GM18502 (cell line): Measurements from ENCODE around the gene GART.
"Not testable (repeated sequence)": the region's sequence is repeated elsewhere in the genome, so short reads cannot be mapped to it uniquely, and the experiment has no call there.

Source experiments
- ATAC-seq: cut with Tn5 transposase; IDR thresholded peaks from one replicate; pipeline ENCODE4 v1.9.1; 2021; ENCODE audit warnings: mild to moderate bottlenecking; ENCODE audit not compliant: unreplicated experiment, poor library complexity

The GART gene

GRCh38 chr21:33522297-33522952 lies 19.5 kb downstream of the GART start:
- ATAC-seq: no peak

- ATAC-seq: no peak
Measured at GRCh38 chr21:33518899-33519298, 23.0 kb downstream of the GART start.

DNA sequence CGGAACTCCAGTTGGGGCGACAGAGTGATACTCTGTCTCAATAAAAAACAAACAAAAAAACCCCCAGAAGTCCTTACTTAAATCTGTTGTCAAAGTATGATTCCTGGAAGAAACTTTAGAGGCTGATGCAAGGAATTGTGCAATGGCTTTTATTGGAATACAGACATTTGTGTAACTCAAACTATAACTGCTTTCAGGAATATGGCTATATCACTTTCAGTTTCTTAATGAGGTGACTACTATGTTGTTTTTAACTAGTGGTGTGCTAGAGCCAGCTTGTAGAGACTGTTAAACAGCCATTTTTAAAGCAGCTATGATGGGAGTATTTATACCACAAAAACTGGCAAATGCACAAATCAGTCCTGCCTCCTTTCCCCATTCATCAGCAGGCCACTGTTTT lies 27.7 kb downstream of the GART start:
- no peak for ATAC-seq

DNA sequence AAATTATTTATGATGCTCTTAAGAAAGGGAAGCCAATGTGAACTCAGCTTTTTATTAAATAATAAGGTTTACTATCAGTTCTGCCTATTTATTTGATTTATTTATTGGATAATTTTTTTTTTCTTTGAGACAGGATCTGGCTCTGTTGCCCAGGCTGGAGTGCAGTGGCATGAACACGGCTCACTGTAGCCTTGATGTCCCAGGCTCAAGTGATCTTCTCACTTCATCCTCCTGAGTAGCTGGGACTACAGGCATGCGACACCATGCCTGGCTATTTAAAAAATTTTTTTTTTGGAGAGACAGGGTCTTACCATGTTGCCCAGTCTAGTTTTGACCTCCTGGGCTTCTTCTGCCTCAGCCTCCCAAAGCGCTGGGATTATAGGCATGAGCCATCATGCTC lies 29.4 kb downstream of the GART start:
- no peak for ATAC-seq

DNA sequence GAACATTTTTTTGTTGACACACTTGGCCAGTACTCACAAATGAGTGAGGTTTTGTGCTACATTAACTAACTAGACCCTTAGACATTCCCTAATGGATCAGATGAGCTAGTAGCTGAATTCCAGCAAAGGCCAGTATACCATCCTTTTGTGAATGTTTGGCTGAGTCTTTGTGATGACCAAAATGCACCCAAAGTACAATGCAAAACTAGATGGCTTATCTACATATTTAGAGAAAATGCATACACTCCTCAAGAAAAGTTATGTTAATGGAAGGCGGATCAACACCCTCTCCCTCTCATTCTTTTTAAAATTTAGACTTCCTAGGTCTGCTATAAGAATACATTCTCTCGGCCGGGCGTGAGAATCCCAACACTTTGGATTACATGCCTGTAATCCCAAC lies 30.3 kb downstream of the GART start:
- ATAC-seq: no peak

DNA sequence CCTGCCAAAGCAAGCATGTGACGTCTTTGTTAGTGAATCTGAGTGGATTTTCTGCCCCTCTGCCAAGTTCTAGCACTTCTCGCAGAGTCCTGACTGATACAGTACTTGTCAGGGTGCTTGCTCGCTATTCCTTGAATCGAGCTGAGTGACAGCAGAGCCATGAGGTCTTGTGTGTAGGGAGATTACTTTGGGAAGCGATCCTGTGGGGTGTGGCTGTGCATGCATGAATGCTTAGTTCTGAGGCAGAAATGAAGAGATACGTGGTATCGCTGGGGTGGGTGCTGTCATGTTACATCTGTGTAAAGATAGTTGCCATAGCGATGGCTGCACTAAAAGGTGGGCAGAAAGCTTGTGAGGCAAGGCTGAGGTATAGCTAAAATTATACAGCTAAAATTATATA lies 31.1 kb downstream of the GART start:
- ATAC-seq: no peak

GRCh38 chr21:33507003-33507402 lies 34.9 kb downstream of the GART start:
- ATAC-seq: not testable (repeated sequence)

DNA sequence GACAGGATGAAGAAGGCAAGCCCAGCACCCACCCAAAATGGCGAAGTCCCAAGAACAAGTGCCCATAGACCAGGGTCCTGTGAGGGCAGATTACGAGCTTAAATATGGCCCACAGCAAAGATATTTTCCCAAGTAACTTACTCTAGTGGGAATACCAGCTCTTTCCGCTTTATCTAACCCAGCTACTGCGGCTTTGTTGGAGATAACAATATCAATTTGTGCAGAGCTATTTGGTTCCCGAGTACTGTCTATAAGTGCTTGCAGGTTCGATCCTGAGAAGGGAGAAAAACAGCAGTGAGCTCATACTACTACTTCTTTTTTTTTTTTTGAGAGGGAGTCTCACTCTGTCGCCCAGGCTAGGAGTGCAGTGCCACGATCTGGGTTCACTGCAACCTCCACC lies 36.1 kb downstream of the GART start:
- ATAC-seq: no peak

DNA sequence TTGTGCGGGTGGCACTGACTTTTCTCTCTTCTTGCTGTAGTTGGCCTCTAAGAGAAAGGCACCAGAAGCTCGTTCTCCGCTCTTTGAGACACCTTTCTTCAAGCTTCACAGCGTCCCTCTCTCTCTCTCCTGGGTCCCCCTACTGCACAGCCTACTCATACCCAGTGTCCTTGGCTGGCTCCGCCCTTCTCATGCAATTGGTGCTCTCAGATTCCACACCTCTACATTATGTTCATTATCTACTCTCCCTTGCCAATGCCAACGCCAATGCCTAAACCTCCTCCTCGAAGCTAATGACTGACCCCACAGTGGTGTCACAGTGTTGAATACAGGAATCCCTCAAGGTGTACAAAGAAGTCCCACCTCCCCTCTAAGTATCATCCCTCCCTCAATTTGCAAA lies 45.6 kb downstream of the GART start:
- no peak for ATAC-seq

GRCh38 chr21:33495743-33496142 lies 46.2 kb downstream of the GART start:
- no peak for ATAC-seq

DNA sequence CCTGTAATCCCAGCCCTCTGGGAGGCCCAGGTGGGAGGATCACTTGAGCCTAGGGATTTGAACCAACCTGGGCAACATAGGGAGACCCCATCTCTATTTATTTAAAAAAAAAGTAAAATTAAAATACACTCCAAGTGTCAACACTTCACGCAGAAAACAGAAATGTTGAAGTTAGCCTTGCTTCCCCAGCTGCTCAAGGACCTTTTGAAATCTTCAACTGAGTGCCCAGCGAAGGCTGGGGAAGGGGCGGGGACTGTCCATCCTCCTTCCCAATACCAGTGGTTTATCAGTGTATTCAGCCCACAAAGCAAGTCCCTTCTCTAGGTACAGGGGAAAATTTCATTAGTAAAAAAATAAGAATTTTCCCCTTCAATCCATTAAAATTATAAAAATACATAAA lies 48.2 kb downstream of the GART start:
- no peak for ATAC-seq

- ATAC-seq: no peak
Measured at GRCh38 chr21:33492571-33492970, 49.3 kb downstream of the GART start.

GRCh38 chr21:33491373-33492102 lies 50.4 kb downstream of the GART start, which contains the start of gene DNAJC28:
DNAJC28 (minus strand) TSS chr21:33491716; CDS start chr21:33489393, 2,323 bp downstream.
- ATAC-seq: peak; percentile 98

DNA sequence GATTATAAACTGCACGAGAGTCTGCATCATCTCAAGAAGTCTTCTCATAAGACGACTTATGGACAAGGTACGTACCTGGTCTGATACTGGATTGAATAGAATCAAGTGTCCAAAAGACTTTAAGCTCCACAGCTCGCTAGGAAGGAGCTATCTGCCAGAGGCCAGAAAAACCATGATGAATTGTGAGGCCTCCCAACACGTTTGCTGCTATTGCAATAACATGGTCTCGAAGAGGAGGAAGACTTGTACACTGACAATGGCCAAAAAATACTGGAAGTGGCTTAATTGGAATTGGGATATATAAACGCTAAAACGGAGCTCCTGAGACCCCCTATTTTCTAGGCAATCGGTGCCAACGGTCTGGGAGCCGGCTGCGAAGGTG lies 50.9 kb downstream of the GART start:
- no peak for ATAC-seq

GRCh38 chr21:33488936-33489335 lies 53.0 kb downstream of the GART start:
- ATAC-seq: no peak

DNA sequence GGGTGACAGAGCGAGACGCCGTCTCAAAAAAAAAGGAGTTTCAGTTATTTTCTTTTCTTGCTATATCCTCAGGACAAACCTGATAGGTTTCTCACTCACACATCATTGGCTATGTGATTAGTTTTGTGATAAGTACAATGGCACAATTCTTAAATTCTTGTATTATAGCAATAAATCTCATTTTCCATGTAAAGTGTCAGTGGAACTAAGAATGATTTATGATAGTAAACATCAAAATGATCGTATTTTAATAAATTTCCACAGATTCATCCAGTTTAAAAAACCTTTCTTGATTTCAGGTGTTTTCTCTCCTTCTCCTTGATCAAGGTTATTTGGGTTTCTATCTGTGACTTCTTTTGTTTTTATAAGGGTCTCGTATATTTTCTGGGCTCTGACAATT lies 53.9 kb downstream of the GART start:
- ATAC-seq: no peak

GRCh38 chr21:33481314-33481943 lies 60.5 kb downstream of the GART start:
- no peak for ATAC-seq

- ATAC-seq: no peak
Measured at GRCh38 chr21:33480481-33481103, 61.3 kb downstream of the GART start.

DNA sequence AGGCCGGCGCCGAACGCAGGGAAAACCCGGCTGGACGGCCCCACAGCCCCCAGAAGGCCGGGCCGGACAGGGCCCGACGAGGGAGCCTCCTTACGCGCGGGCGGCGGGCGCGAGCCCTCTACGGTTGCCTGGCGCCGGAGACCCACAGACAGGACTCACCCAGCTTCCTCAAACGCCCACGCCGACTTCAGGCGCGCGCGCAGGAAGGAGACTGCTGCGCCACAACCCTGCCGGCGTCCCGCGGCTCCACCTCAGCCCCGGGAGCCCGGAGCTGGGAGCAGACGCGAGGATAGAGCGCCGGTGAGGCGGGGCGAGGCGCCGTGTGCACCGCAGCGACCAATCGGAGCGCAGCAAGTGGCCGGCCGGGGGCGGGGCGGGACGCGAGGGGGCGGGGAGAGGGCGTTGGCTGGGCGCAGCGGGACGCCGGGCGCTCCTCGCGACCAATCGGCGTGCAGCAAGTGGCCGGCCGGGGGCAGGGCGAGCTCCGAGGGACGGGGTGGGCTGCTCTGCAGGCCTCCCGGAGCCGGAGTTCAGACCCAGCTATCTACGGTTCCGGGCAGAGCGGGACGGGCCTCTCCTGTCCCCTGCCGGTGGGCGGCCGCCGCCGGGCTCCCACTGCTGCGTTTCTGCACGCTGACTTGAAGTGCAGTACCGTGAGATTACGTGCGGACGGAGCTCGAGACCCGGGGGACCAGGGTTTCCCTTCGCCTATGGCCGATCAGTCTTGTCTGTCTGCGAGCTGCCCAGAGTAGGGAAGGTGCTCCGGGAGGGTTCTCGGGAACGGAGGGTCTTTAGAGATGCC lies 62.0 kb downstream of the GART start, which contains the start of gene TMEM50B:
Gene TMEM50B, minus strand, starts transcription at position 296 of the 802 bp plus-strand sequence. CDS start 11,089 bp downstream, outside the sequence.
- peak; percentile 91 for ATAC-seq
